DMS79 treated with DMSO at 0.1 percent for 48 hours (cell line): ENCODE results near the gene TRMT44.
"Not testable (repeated sequence)": the region's sequence is repeated elsewhere in the genome, so short reads cannot be mapped to it uniquely, and the experiment has no call there.

Experiments
- DNase-seq: peaks from one replicate; lab custom pipeline; 2025; lab: John Stamatoyannopoulos, UW

Gene TRMT44

GRCh38 chr4:8494983-8495548 lies 54.5 kb downstream of the TRMT44 start:
- DNase-seq: no peak

- DNase-seq: no peak
These were observed 55.2 kb downstream of the TRMT44 start for GRCh38 chr4:8495803-8496202.

- no peak for DNase-seq
These were observed 57.2 kb downstream of the TRMT44 start for GRCh38 chr4:8497762-8498161.

GRCh38 chr4:8500966-8501365 lies 60.4 kb downstream of the TRMT44 start:
- DNase-seq: no peak

GRCh38 chr4:8501781-8502180 lies 61.2 kb downstream of the TRMT44 start:
- DNase-seq: no peak

GRCh38 chr4:8502371-8502770 lies 61.8 kb downstream of the TRMT44 start:
- DNase-seq: no peak

GRCh38 chr4:8502836-8503585 lies 62.4 kb downstream of the TRMT44 start:
- DNase-seq: no peak

GRCh38 chr4:8503801-8504200 lies 63.2 kb downstream of the TRMT44 start:
- peak; percentile 12 for DNase-seq

GRCh38 chr4:8504279-8505007 lies 63.9 kb downstream of the TRMT44 start:
- DNase-seq: peak; percentile 57

GRCh38 chr4:8505229-8505628 lies 64.7 kb downstream of the TRMT44 start:
- no peak for DNase-seq

GRCh38 chr4:8506006-8506372 lies 65.4 kb downstream of the TRMT44 start:
- DNase-seq: no peak

- no peak for DNase-seq
These were observed 66.0 kb downstream of the TRMT44 start for GRCh38 chr4:8506373-8507195.

- no peak for DNase-seq
These were observed 66.6 kb downstream of the TRMT44 start for GRCh38 chr4:8507196-8507570.

- DNase-seq: no peak
These were observed 67.0 kb downstream of the TRMT44 start for GRCh38 chr4:8507624-8508023.

- no peak for DNase-seq
These were observed 67.7 kb downstream of the TRMT44 start for GRCh38 chr4:8508266-8508665.

- DNase-seq: no peak
These were observed 68.2 kb downstream of the TRMT44 start for GRCh38 chr4:8508740-8509139.

GRCh38 chr4:8509311-8509950 lies 68.9 kb downstream of the TRMT44 start:
- DNase-seq: no peak

- DNase-seq: no peak
These were observed 69.6 kb downstream of the TRMT44 start for GRCh38 chr4:8510191-8510590.

- no peak for DNase-seq
These were observed 70.2 kb downstream of the TRMT44 start for GRCh38 chr4:8510611-8511285.

- DNase-seq: no peak
These were observed 71.9 kb downstream of the TRMT44 start for GRCh38 chr4:8512510-8512909.

GRCh38 chr4:8513080-8513479 lies 72.5 kb downstream of the TRMT44 start:
- not testable (repeated sequence) for DNase-seq
